SJCRH30 (cell line): ENCODE measurements around the gene MACF1. TPM values are rescaled to one million over a fixed set of nuclear protein-coding genes. Genes with fewer than 3 reads are reported as not detected.

Experiments used
- DNase-seq, 2 experiments: peaks; one replicate each; pipeline ENCODE4 v3.0.0-alpha.2; 2015 to 2020
- H3K27ac ChIP-seq: fragments of 250-450 bp; sonication (Bioruptor Pico); 2 replicates; pipeline ENCODE4 v1.5.1; 2020; ENCODE audit warnings: mild to moderate bottlenecking, moderate library complexity
- H3K27me3 ChIP-seq: fragments of 250-450 bp; sonication (Bioruptor Pico); 2 replicates; pipeline ENCODE4 v1.5.1; 2020; ENCODE audit warnings: mild to moderate bottlenecking, moderate library complexity
- H3K36me3 ChIP-seq: fragments of 250-450 bp; sonication (Bioruptor Pico); 2 replicates; pipeline ENCODE4 v1.5.1; 2020; ENCODE audit warnings: mild to moderate bottlenecking, moderate library complexity
- H3K4me1 ChIP-seq: fragments of 250-450 bp; sonication (Bioruptor Pico); 2 replicates; pipeline ENCODE4 v1.5.1; 2020; ENCODE audit warnings: mild to moderate bottlenecking, moderate library complexity
- H3K4me3 ChIP-seq: fragments of 250-450 bp; sonication (Bioruptor Pico); 2 replicates; pipeline ENCODE4 v1.5.1; 2020; ENCODE audit warnings: mild to moderate bottlenecking, moderate library complexity
- H3K9me3 ChIP-seq: fragments of 250-450 bp; sonication (Bioruptor Pico); replicated peaks from 2 replicates; pipeline ENCODE4 v1.5.1; 2020; ENCODE audit warnings: mild to moderate bottlenecking, moderate library complexity
- total RNA-seq: library from RNA; depleted of rRNA; stranded (reverse); fragments of >200 nt; shearing (Covaris generic); gene quantifications from 2 replicates; pipeline ENCODE4 v1.2.3, GENCODE V29; 2014

MACF1 gene
- total RNA-seq, 1 experiment from 2014 or later = 172 TPM

DNA sequence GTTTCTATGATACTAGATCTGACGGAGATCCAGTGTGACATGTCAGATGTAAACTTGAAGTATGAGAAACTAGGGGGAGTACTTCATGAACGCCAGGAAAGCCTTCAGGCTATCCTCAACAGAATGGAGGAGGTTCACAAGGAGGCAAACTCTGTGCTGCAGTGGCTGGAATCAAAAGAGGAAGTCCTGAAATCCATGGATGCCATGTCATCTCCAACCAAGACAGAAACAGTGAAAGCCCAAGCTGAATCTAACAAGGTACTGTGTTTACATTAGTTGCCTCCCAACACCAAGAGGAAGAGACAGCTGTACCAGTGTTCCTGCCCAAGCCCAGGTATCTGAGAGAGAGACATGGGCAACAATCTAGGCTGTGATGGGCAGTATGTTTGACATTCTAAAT is 174.7 kb downstream of the MACF1 start:
- DNase-seq = no peak
- H3K27me3 ChIP-seq = no peaks in the 10 kb centered on the region
- no peaks in the 10 kb centered on the region for H3K4me1 ChIP-seq
- no peaks in the 10 kb centered on the region for H3K9me3 ChIP-seq
- H3K27ac ChIP-seq = no peak overlapping the region
- H3K36me3 ChIP-seq = peaks cover 46% of the 10 kb centered on the region
- no peak overlapping the region for H3K4me3 ChIP-seq

DNA sequence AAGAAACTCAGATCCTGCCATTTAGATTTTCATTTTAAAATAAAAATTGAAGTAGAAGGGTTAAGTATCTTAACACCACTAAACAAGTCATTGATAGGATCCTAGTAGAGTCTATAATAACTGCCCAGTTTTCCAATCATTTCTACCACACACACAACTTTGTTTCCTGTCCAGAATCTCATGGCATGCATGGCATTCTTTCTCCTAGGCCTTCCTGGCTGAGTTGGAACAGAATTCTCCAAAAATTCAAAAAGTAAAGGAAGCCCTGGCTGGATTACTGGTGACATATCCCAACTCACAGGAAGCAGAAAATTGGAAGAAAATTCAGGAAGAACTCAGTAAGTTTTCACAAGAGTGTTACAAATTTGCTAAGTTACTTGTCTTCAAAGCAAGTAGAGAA is 175.5 kb downstream of the MACF1 start:
- H3K4me3 ChIP-seq = no peak overlapping the region
- H3K27me3 ChIP-seq = no peaks in the 10 kb centered on the region
- H3K36me3 ChIP-seq = peaks cover 50% of the 10 kb centered on the region
- H3K27ac ChIP-seq = no peak overlapping the region
- no peaks in the 10 kb centered on the region for H3K9me3 ChIP-seq
- DNase-seq = no peak
- H3K4me1 ChIP-seq = no peaks in the 10 kb centered on the region

GRCh38 chr1:39381839-39382238 is 177.3 kb downstream of the MACF1 start:
- DNase-seq = no peak
- Histone ChIP-seq H3K9me3 (no peaks in the 10 kb centered on the region), H3K4me1 (no peaks in the 10 kb centered on the region), H3K27me3 (no peaks in the 10 kb centered on the region), H3K36me3 (peaks cover 64% of the 10 kb centered on the region), H3K4me3 (no peak overlapping the region), H3K27ac (no peak overlapping the region)

DNA sequence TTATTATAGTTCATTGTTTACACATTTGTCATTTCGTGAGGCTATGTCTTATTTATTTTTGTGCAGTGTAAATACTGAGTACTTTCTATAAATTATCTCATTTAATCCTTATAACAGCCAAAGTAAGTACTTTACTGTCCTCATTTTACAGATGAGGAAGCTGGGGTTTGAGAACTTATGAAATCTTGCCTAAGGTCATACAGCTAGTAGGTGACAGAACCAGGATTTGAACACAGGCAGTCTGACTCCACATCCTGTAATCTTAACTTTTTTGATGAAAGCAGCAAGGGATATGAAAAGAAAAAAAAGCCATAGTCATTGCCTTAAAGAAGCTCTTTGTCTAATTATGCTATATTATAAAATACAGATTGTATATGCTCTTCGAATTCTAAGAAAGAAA is 179.8 kb downstream of the MACF1 start:
- Histone ChIP-seq H3K4me3 (no peak overlapping the region), H3K9me3 (no peaks in the 10 kb centered on the region), H3K4me1 (0 out of 2 replicates have a peak, but pooled peaks cover 3% of the 10 kb centered on the region), H3K27ac (no peak overlapping the region), H3K27me3 (no peaks in the 10 kb centered on the region), H3K36me3 (peaks cover 76% of the 10 kb centered on the region)
- no peak for DNase-seq

DNA sequence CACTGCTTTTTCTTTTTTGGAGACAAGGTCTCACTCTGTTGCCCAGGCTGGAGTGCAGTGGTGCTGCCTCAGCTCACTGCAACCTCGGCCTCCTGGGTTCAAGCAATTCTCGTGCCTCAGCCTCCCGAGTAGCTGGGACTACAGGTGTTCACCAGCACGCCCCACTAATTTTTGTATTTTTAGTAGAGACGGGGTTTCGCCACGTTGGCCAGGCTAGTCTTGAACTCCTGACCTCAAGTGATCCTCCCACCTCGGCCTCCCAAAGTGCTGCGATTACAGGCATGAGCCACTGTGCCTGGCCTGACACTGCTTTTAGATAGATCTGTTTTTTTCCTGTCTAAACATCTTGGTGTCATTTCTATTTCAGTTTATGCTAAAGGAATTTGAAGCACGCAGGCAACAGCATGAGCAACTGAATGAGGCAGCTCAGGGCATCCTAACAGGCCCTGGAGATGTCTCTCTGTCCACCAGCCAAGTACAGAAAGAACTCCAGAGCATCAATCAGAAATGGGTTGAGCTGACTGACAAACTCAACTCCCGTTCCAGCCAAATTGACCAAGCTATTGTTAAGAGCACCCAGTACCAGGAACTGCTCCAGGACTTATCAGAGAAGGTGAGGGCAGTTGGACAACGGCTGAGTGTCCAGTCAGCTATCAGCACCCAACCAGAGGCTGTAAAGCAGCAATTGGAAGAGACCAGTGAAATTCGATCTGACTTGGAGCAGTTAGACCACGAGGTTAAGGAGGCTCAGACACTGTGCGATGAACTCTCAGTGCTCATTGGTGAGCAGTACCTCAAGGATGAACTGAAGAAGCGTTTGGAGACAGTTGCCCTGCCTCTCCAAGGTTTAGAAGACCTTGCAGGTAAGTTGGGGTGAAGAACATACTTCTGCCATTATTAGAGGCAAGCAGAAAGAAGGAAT is 180.8 kb downstream of the MACF1 start:
- H3K4me1 ChIP-seq = 0 out of 2 replicates have a peak, but pooled peaks cover 3% of the 10 kb centered on the region
- H3K36me3 ChIP-seq = peaks cover 74% of the 10 kb centered on the region
- no peaks in the 10 kb centered on the region for H3K9me3 ChIP-seq
- no peaks in the 10 kb centered on the region for H3K27me3 ChIP-seq
- H3K4me3 ChIP-seq = no peak overlapping the region
- no peak for DNase-seq
- H3K27ac ChIP-seq = no peak overlapping the region

DNA sequence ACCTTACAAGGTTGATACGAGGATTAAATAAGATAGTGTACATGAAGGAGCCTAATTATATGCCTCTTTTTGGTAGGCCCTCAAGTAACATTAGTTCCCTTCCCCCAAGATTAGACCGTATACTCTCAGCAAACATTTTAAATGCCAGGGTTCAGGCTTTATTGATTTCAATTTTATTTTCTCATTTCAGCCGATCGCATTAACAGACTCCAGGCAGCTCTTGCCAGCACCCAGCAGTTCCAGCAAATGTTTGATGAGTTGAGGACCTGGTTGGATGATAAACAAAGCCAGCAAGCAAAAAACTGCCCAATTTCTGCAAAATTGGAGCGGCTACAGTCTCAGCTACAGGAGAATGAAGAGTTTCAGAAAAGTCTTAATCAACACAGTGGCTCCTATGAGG is 182.5 kb downstream of the MACF1 start:
- Histone ChIP-seq H3K27ac (no peak overlapping the region), H3K4me3 (no peak overlapping the region), H3K9me3 (no peaks in the 10 kb centered on the region), H3K27me3 (no peaks in the 10 kb centered on the region), H3K4me1 (0 out of 2 replicates have a peak, but pooled peaks cover 3% of the 10 kb centered on the region), H3K36me3 (peaks cover 63% of the 10 kb centered on the region)
- DNase-seq = no peak

DNA sequence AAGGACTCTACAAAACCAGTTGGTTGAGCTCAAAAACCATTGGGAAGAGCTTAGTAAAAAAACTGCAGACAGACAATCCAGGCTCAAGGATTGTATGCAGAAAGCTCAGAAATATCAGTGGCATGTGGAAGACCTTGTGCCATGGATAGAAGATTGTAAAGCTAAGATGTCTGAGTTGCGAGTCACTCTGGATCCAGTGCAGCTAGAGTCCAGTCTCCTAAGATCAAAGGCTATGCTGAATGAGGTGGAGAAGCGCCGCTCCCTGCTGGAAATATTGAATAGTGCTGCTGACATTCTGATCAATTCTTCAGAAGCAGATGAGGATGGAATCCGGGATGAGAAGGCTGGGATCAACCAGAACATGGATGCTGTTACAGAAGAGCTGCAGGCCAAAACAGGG is 183.0 kb downstream of the MACF1 start:
- H3K36me3 ChIP-seq = peaks cover 58% of the 10 kb centered on the region
- no peaks in the 10 kb centered on the region for H3K27me3 ChIP-seq
- H3K9me3 ChIP-seq = no peaks in the 10 kb centered on the region
- H3K27ac ChIP-seq = no peak overlapping the region
- peak; percentile 42 to 43 for DNase-seq
- H3K4me3 ChIP-seq = no peak overlapping the region
- peaks cover 6% of the 10 kb centered on the region for H3K4me1 ChIP-seq

DNA sequence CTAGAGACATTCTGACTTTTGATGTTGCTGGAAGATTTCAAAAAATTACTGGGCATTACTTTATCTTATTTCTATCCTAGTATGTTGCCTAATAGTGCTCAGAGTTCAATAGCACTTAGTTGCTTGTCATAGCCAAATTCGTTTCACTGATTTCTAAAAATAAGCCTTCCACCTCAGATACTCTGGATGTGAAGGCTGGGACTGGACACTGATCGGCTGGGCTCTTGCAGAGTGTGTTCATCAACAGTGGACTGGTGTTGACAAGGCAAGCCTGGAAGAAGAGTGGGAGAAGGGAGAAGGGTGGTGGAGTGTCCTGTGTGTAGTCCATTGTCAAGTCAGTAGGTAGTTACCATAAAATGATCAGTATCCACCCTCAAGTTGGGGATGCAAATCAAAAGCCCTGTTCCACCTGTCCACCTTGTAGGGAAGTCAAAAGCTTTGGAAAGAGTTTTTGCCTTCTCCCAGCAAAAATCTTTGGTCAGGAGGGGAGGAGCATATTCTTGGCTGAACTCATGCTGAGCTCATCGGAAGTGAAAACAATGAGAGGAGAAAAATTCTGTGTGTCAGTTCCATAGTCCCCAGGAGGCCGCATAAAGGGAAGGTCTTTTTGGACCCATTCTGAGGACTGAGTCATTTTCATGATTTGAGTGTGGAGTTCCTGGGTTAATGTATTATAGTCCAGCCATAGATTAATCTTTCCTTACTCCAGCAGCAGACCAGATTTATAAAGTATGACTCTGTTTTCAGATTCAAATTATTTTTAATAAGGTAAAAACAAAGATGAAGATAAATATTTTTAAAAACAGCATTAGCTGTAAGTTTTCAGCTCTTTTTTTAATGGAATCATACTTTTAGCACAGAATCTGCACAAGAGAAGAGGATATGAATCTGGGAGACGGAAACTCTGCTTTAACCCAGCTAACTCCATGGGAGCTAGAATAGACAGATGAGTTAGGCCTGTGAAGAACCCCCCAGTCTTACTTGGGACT is 187.5 kb downstream of the MACF1 start:
- no peaks in the 10 kb centered on the region for H3K27me3 ChIP-seq
- no peak overlapping the region for H3K27ac ChIP-seq
- no peaks in the 10 kb centered on the region for H3K9me3 ChIP-seq
- peaks cover 32% of the 10 kb centered on the region for H3K36me3 ChIP-seq
- peaks cover 31% of the 10 kb centered on the region for H3K4me1 ChIP-seq
- no peak overlapping the region for H3K4me3 ChIP-seq
- no peak for DNase-seq

- H3K36me3 ChIP-seq = peaks cover 22% of the 10 kb centered on the region
- H3K27ac ChIP-seq = no peak overlapping the region
- no peaks in the 10 kb centered on the region for H3K27me3 ChIP-seq
- peaks cover 38% of the 10 kb centered on the region for H3K4me1 ChIP-seq
- no peaks in the 10 kb centered on the region for H3K9me3 ChIP-seq
- no peak for DNase-seq
- no peak overlapping the region for H3K4me3 ChIP-seq
These were observed 188.5 kb downstream of the MACF1 start for GRCh38 chr1:39392851-39393573.

DNA sequence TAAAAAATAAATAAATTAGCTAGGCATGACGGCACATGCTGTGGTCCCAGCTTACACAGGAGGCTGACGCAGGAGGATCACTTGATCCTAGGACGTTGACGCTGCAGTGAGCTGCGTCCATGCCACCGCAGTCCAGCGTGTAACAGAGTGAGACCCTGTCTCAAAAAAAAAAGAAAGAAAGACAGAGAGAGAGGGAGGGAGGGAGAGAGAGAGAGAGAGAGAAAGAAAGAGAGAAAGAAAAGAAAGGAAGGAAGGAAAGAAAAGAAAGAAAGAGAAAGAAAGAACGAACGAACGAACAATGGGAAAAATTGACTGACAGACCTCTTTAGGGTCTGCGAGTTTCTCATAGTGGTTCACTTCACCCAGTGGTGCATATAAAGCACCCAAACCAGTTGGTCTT is 189.2 kb downstream of the MACF1 start:
- Histone ChIP-seq H3K27ac (no peak overlapping the region), H3K4me3 (no peak overlapping the region), H3K4me1 (peaks cover 42% of the 10 kb centered on the region), H3K36me3 (peaks cover 17% of the 10 kb centered on the region), H3K9me3 (no peaks in the 10 kb centered on the region), H3K27me3 (no peaks in the 10 kb centered on the region)
- no peak for DNase-seq

GRCh38 chr1:39394059-39394458 is 189.6 kb downstream of the MACF1 start:
- H3K27ac ChIP-seq = no peak overlapping the region

GRCh38 chr1:39394598-39394997 is 190.1 kb downstream of the MACF1 start:
- no peaks in the 10 kb centered on the region for H3K9me3 ChIP-seq
- H3K4me1 ChIP-seq = peaks cover 47% of the 10 kb centered on the region
- H3K27ac ChIP-seq = no peak overlapping the region
- H3K27me3 ChIP-seq = no peaks in the 10 kb centered on the region
- no peak overlapping the region for H3K4me3 ChIP-seq
- DNase-seq = no peak
- peaks cover 12% of the 10 kb centered on the region for H3K36me3 ChIP-seq

More at GRCh38 chr1:39394059-39394458, 189.6 kb downstream of the MACF1 start:
- no peak overlapping the region for H3K4me3 ChIP-seq
- H3K9me3 ChIP-seq = no peaks in the 10 kb centered on the region
- no peaks in the 10 kb centered on the region for H3K27me3 ChIP-seq
- peaks cover 43% of the 10 kb centered on the region for H3K4me1 ChIP-seq
- peaks cover 15% of the 10 kb centered on the region for H3K36me3 ChIP-seq
- DNase-seq = no peak

DNA sequence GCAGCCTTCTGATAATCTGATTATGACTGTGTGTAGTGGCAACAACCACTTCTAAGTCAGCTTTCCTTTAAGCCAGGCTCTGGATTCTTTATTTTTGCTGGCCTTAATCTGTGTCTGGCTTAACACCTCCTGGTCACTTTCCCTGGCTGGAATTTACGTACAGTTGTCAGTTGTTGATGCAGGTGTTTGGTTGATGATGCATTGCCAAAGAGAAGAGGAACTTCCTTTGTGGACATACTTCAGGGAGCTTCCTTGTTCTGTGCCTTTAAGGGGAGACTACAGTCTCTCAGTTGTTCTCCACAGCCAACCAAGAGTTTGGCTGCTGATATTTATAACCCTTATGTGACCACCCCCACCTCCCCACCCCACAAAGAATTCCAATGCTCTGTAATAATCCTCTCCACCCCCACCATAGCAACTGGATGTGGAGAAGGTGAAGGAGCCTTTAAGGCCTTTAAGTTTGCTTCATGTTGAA is 190.9 kb downstream of the MACF1 start:
- peak; percentile 57 to 73 for DNase-seq
- peaks cover 6% of the 10 kb centered on the region; the same call in 1 of the 2 replicates for H3K36me3 ChIP-seq
- H3K4me1 ChIP-seq = peaks cover 50% of the 10 kb centered on the region
- peak overlapping the region; percentile 11; the same call in 1 of the 2 replicates for H3K27ac ChIP-seq
- no peak overlapping the region for H3K4me3 ChIP-seq
- H3K27me3 ChIP-seq = no peaks in the 10 kb centered on the region
- no peaks in the 10 kb centered on the region for H3K9me3 ChIP-seq

GRCh38 chr1:39396671-39397070 is 192.2 kb downstream of the MACF1 start:
- no peak overlapping the region for H3K27ac ChIP-seq
- no peaks in the 10 kb centered on the region for H3K27me3 ChIP-seq
- peaks cover 3% of the 10 kb centered on the region; the same call in 1 of the 2 replicates for H3K36me3 ChIP-seq
- no peaks in the 10 kb centered on the region for H3K9me3 ChIP-seq
- H3K4me3 ChIP-seq = no peak overlapping the region
- no peak for DNase-seq
- peaks cover 50% of the 10 kb centered on the region for H3K4me1 ChIP-seq
